ENCODE results near the gene PFN1.

GRCh38 chr17:4901108-4901647 lies 47.2 kb downstream of the PFN1 start:
- no peak for TF ChIP-seq POLR2A (IDR thresholded peaks at IDR 0.05)
- TF ChIP-seq CTCF (IDR thresholded peaks at IDR 0.05) = no peak
- no peak for TF ChIP-seq EP300 (IDR thresholded peaks at IDR 0.05)

Data from ovary (tissue), 3 donors.